K562 (cell line): ENCODE measurements around the gene S100A3. TPM values are rescaled to one million over a fixed set of nuclear protein-coding genes. Genes with fewer than 3 reads are reported as not detected.

Experiments used
- ATAC-seq: fragments of 200-7000 bp; cut with Tn5 transposase; 3 replicates; pipeline ENCODE4 v1.9.1; 2020; ENCODE audit warnings: moderate library complexity
- Bru-seq: library from RNA; stranded (reverse); fragments of 400-500 nt; gene quantifications from one replicate; lab custom pipeline; 2021; lab: Mats Ljungman, UMichigan
- BruChase-seq, 2 experiments: library from RNA; stranded (reverse); fragments of 400-500 nt; gene quantifications; one replicate each; lab custom pipeline; 2021; lab: Mats Ljungman, UMichigan
- BruUV-seq: library from RNA; stranded (reverse); fragments of 400-500 nt; replicated peaks from 2 replicates; lab custom pipeline; 2021; lab: Mats Ljungman, UMichigan
- CTCF ChIA-PET: fragments of 300-600 bp; formaldehyde crosslinking; extraction: SDS; loops from one replicate; lab custom pipeline; 2021; ENCODE audit warnings: low intra/inter-chr PET ratio; lab: Yijun Ruan, JAX
- POLR2A ChIA-PET: fragments of 300-600, 350-650 bp; sonication (Branson Sonifier 250); formaldehyde crosslinking; extraction: SDS; loops from one replicate; lab custom pipeline; 2021; ENCODE audit warnings: antibody characterized with exemption, inconsistent platforms; lab: Yijun Ruan, JAX
- DNase-seq, 4 experiments: peaks; one replicate each; pipeline versions ENCODE4 v3.0.0 to v3.0.0-alpha.2; 2011 to 2018; ENCODE audit warnings: low spot score in 3 of 4, mixed read lengths in 3 of 4; ENCODE audit errors: extremely low read depth in 1 of 4
- FAIRE-seq: peaks from 2 replicates; lab custom pipeline; 2011; peaks lifted over from hg19 to GRCh38; lab: Jason Lieb, UNC
- H2AFZ ChIP-seq: 2 replicates; pipeline ENCODE4 v1.6.0; 2011; ENCODE audit warnings: low read depth, low read length, control low read depth, inconsistent platforms
- H3K27ac ChIP-seq: fragments of 200-600 bp; 3 replicates; pipeline ENCODE4 v1.8.0; 2011; ENCODE audit warnings: low read depth, mild to moderate bottlenecking, control low read depth, inconsistent platforms, low read length, moderate library complexity, mixed read lengths; ENCODE audit errors: extremely low read depth
- H3K27me3 ChIP-seq, 2 experiments: fragments of 300-600 bp in 1 of 2; 2 replicates in 1 of 2; 3 replicates in 1 of 2; pipeline versions ENCODE4 v1.6.0 to v1.8.0; 2011; ENCODE audit warnings: inconsistent platforms in 2 of 2, low read length in 2 of 2, mild to moderate bottlenecking in 1 of 2, mixed read lengths in 1 of 2, moderate library complexity in 1 of 2; ENCODE audit not compliant: control insufficient read depth in 2 of 2, insufficient read depth in 2 of 2
- H3K36me3 ChIP-seq: fragments of 300-600 bp; 3 replicates; pipeline ENCODE4 v1.8.0; 2011; ENCODE audit warnings: mild to moderate bottlenecking, low read length, inconsistent platforms; ENCODE audit not compliant: control insufficient read depth, insufficient read depth
- H3K4me1 ChIP-seq, 2 experiments: fragments of 200-600 bp in 1 of 2; replicated peaks in 1 of 2; 2 replicates in 1 of 2; 3 replicates in 1 of 2; pipeline versions ENCODE4 v1.5.1 to v1.8.0; 2011; ENCODE audit warnings: inconsistent platforms in 2 of 2, low read length in 2 of 2, mild to moderate bottlenecking in 1 of 2, mixed read lengths in 1 of 2, moderate library complexity in 1 of 2; ENCODE audit not compliant: control insufficient read depth in 2 of 2, insufficient read depth in 2 of 2
- H3K4me2 ChIP-seq: 2 replicates; pipeline ENCODE4 v1.6.1; 2011; ENCODE audit warnings: low read length, control low read depth, inconsistent platforms, mixed read lengths; ENCODE audit not compliant: insufficient read depth
- H3K4me3 ChIP-seq: fragments of 200-600 bp; sonication (generic), shearing (Covaris generic); 2 replicates; pipeline ENCODE4 v1.5.1; 2016; ENCODE audit warnings: control low read depth, inconsistent platforms
- H3K79me2 ChIP-seq: fragments of 200-600 bp; 3 replicates; pipeline ENCODE4 v1.8.0; 2011; ENCODE audit warnings: low read length, inconsistent platforms; ENCODE audit not compliant: control insufficient read depth, insufficient read depth
- H3K9ac ChIP-seq, 2 experiments: 2 replicates each; pipeline versions ENCODE4 v1.6.0 to v1.6.1; 2011; ENCODE audit warnings: low read depth in 2 of 2, low read length in 2 of 2, control low read depth in 1 of 2, inconsistent platforms in 1 of 2, mild to moderate bottlenecking in 1 of 2, mixed read lengths in 1 of 2; ENCODE audit not compliant: insufficient read depth in 1 of 2
- H3K9me1 ChIP-seq: one replicate; pipeline ENCODE4 v1.6.0; 2011; ENCODE audit warnings: inconsistent platforms, mild to moderate bottlenecking, low read length, moderate library complexity; ENCODE audit not compliant: control insufficient read depth, insufficient read depth
- H3K9me3 ChIP-seq: replicated peaks from 2 replicates; pipeline ENCODE4 v1.5.1; 2011; ENCODE audit warnings: low read depth, low read length, inconsistent platforms; ENCODE audit not compliant: control insufficient read depth, insufficient read depth
- H4K20me1 ChIP-seq: replicated peaks from 2 replicates; pipeline ENCODE4 v1.6.1; 2011; ENCODE audit warnings: low read length, inconsistent platforms, mixed read lengths; ENCODE audit not compliant: control insufficient read depth, insufficient read depth
- EGR1 ChIP-seq: fragments of 450-650 bp; conservative IDR thresholded peaks from 2 replicates; pipeline ENCODE4 v1.6.1; 2017; ENCODE audit warnings: mild to moderate bottlenecking
- FOSL1 ChIP-seq: fragments of 200-800 bp; sonication (Bioruptor generic); conservative IDR thresholded peaks from 2 replicates; pipeline ENCODE4 v1.6.1; 2016; ENCODE audit warnings: missing genetic modification characterization, missing compliant biosample characterization
- WGBS: fragments of 100-300 bp; shearing (Covaris generic); methylation state at CpG from one replicate; pipeline ENCODE4 v1.1.6; 2016; ENCODE audit warnings: low coverage, mixed read lengths; ENCODE audit not compliant: insufficient coverage; ENCODE audit errors: missing lambda C conversion rate; 5-methylcytosine and 5-hydroxymethylcytosine counted together
- in situ Hi-C: fragments of 300-500 bp; cut with MboI; formaldehyde crosslinking; loops from 4 replicates; pipeline ENCODE4 v1.15.0; 2018; ENCODE audit warnings: inconsistent platforms, mixed read lengths
- intact Hi-C: fragments of 100-400 bp; cut with micrococcal nuclease; formaldehyde crosslinking; loops from 2 replicates; pipeline ENCODE4 v1.14.2; 2022
- long read RNA-seq, 3 experiments: library from polyadenylated mRNA in 2 of 3; library from RNA in 1 of 3; unstranded in 2 of 3; stranded (forward) in 1 of 3; transcript quantifications; one replicate each; pipeline ENCODE4 v2.0.0, GENCODE V29; 2019 to 2022
- polyA minus RNA-seq, 3 experiments: library from RNA; depleted of rRNA, polyadenylated mRNA; stranded (reverse); fragments of >200 nt; gene quantifications; 2 replicates each; pipeline ENCODE4 v1.2.3, GENCODE V29; 2011
- polyA plus RNA-seq, 8 experiments: library from polyadenylated mRNA; depleted of rRNA in 4 of 8; stranded (reverse) in 5 of 8; unstranded in 3 of 8; fragments of >200 nt; fragmentation: Nextera tagmentation in 2 of 8; fragmentation: Illumina TruSeq in 1 of 8; extraction: Ambion mirVana in 2 of 8; extraction: Trizol in 1 of 8; gene quantifications; 2 replicates each; pipeline versions ENCODE4 v1.2.1 to v1.2.3, GENCODE V29; 2011 to 2014; ENCODE audit warnings: inconsistent platforms in 1 of 8, missing spikeins in 1 of 8
- total RNA-seq, 7 experiments: library from RNA; depleted of rRNA in 6 of 7; stranded (reverse); fragments of >200 nt in 6 of 7; fragmentation: Illumina TruSeq in 2 of 7; extraction: Trizol in 2 of 7; gene quantifications; 2 replicates each; pipeline versions ENCODE4 v1.2.1 to v1.2.3, GENCODE V29; 2011 to 2021; ENCODE audit warnings: low replicate concordance in 1 of 7
- TF ChIP-seq, protein P1 (sequence below): fragments of 250-450 bp; sonication (Bioruptor Pico); IDR thresholded peaks from 2 replicates; pipeline ENCODE4 v1.4.0; 2020; ENCODE audit warnings: mild to moderate bottlenecking, moderate library complexity, borderline replicate concordance

Gene S100A3, protein sequence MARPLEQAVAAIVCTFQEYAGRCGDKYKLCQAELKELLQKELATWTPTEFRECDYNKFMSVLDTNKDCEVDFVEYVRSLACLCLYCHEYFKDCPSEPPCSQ
- total RNA-seq (2011; cell fraction: chromatin; rRNA removed; ENCODE audit: low replicate concordance): not detected in 2 replicates
- total RNA-seq (2011; cell fraction: nucleolus; rRNA removed): not detected in 2 replicates
- not detected in 2 replicates for total RNA-seq (2011; cell fraction: nucleoplasm; rRNA removed)
- total RNA-seq (2014; rRNA removed): not detected in 2 replicates
- total RNA-seq (2014; rRNA removed; fragmentation: Illumina TruSeq; extraction: Trizol): not detected in 2 replicates
- 0.18 and 0.34 TPM in 2 replicates for total RNA-seq (2015; rRNA removed; fragmentation: Illumina TruSeq; extraction: Trizol)
- 0.34 TPM in 1 of 2 replicates, not detected in the other for total RNA-seq (2021)
- polyA plus RNA-seq (2011; rRNA removed): 0.56 TPM in 1 of 2 replicates, not detected in the other
- 1.4 TPM in 1 of 2 replicates, not detected in the other for polyA plus RNA-seq (2011; cell fraction: cytosol; rRNA removed)
- polyA plus RNA-seq (2011; cell fraction: nucleus; rRNA removed): 0.37 TPM in 1 of 2 replicates, not detected in the other
- 0.26 TPM in 1 of 2 replicates, not detected in the other for polyA plus RNA-seq (2012)
- 0.16 TPM in 1 of 2 replicates, not detected in the other for polyA plus RNA-seq (2014; fragmentation: Illumina TruSeq; extraction: Trizol)
- polyA plus RNA-seq (2014; fragmentation: Nextera tagmentation; extraction: Ambion mirVana): under 1 TPM in 1 of 2 experiments, not detected in 1; 0.08 TPM
- 0.26 and 1.7 TPM in 2 replicates for polyA plus RNA-seq (2014; rRNA removed)
- polyA minus RNA-seq (2011; rRNA and poly(A)+ RNA removed): not detected in 2 replicates
- not detected in 2 replicates for polyA minus RNA-seq (2011; cell fraction: cytosol; rRNA and poly(A)+ RNA removed)
- not detected in 2 replicates for polyA minus RNA-seq (2011; cell fraction: nucleus; rRNA and poly(A)+ RNA removed)
- not detected for Bru-seq, nascent RNA
- not detected for BruChase-seq, experiment 1, labeled RNA remaining after a 2-hour chase
- BruChase-seq, experiment 2, labeled RNA remaining after a 6-hour chase: not detected
- long read RNA-seq, experiment 1: 0 reads
- long read RNA-seq, experiment 2: 0 reads
- long read RNA-seq, experiment 3, partial matches to known transcripts: 0 of 1 reads
- long read RNA-seq, experiment 3, other reads (novel, unspliced or antisense): 0 of 1 reads

DNA sequence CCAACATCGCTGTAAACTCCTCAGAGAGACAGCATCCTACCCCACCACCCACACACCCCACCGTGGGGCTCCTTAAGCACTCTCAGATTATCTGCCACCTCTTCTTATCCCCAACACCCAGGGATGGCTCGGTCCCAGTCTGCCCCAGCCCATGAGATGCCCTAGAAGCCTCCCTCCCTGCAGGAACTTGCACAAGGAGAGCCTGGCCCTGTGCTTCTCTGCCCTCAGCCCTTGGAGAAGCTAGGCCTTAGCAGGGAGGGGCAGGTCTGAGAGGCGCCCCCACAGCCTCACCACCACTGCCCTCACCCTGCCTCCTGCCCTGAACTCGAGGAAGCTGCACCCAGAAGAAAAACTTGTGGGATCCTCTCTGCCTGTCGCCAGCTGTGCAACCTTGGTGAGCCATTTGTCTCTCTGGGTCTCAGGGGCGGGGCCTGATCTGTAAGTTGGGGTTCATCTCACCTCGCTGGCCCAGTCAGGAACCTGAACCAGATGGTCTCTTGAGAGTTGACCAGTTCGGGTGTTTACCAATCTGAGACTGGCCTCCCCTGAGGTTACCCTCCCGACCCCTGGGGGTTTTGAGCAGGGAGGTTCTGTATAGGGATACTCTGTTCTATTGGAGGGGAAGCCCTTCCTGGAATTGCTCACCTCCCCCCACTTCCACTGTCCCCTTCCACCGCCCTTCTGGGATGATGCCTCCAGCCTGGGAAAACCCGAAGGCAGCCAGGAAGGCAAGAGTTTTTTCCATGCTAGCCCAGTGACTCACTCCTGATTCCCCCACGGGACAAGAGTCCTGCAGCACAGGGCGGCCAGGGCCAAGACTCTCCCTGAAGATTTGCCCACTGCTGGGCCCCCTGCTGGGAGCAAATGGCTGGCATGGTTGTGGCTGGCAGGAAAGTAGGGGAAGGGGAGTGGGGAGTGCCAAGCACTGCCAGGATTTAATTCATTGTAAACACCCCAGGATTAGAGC is at the start of gene S100A3:
S100A3 (minus strand) TSS at position 537 of the 967 bp plus-strand sequence. CDS start 773 bp downstream, outside the sequence.
- H3K27ac ChIP-seq: no peak within 1 kb of the TSS
- no peaks in the 10 kb centered on the region for H3K79me2 ChIP-seq
- H3K27me3 ChIP-seq: no peaks in the 10 kb centered on the region
- H3K9me3 ChIP-seq: no peaks in the 10 kb centered on the region
- H4K20me1 ChIP-seq: no peaks in the 10 kb centered on the region
- H3K4me3 ChIP-seq: no peak within 1 kb of the TSS
- TF ChIP-seq, protein P1, sequence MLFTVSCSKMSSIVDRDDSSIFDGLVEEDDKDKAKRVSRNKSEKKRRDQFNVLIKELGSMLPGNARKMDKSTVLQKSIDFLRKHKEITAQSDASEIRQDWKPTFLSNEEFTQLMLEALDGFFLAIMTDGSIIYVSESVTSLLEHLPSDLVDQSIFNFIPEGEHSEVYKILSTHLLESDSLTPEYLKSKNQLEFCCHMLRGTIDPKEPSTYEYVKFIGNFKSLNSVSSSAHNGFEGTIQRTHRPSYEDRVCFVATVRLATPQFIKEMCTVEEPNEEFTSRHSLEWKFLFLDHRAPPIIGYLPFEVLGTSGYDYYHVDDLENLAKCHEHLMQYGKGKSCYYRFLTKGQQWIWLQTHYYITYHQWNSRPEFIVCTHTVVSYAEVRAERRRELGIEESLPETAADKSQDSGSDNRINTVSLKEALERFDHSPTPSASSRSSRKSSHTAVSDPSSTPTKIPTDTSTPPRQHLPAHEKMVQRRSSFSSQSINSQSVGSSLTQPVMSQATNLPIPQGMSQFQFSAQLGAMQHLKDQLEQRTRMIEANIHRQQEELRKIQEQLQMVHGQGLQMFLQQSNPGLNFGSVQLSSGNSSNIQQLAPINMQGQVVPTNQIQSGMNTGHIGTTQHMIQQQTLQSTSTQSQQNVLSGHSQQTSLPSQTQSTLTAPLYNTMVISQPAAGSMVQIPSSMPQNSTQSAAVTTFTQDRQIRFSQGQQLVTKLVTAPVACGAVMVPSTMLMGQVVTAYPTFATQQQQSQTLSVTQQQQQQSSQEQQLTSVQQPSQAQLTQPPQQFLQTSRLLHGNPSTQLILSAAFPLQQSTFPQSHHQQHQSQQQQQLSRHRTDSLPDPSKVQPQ (CRISPR knock-in tag): no peak
- TF ChIP-seq EGR1 (peak; percentile 31; the same call in 1 of the 2 replicates), FOSL1 (tag) (peak; percentile 39; the same call in 1 of the 2 replicates)
- ATAC-seq: no peak
- WGBS: 45% methylated on average over 13 of the region's 14 CpGs
- H3K4me2 ChIP-seq: no peak within 1 kb of the TSS
- H3K36me3 ChIP-seq: no peaks in the 10 kb centered on the region
- H2AFZ ChIP-seq: peak within 1 kb of the TSS; percentile 65
- no TSS peak for BruUV-seq
- peak within 1 kb of the TSS in 1 of 2 experiments; percentile 82; a peak in 2 of 4 replicates for H3K9ac ChIP-seq
- intact Hi-C loops: no loop called here
- peaks cover 55 to 63% of the 10 kb centered on the region in 2 experiments for H3K4me1 ChIP-seq
- in situ Hi-C loops: no loop called here
- H3K9me1 ChIP-seq: no peaks in the 10 kb centered on the region
- ChIA-PET POLR2A (interaction anchor here (1.0 kb wide), 1 partner anchor 37 kb away, joined by 3 read pairs; no protein-coding TSS in a partner anchor), CTCF (no interaction called here)
- no peak for DNase-seq
- FAIRE-seq: no peak
